GM13977 (cell line): ENCODE results near the gene STAT4.

ENCODE experiments used
- DNase-seq: peaks from one replicate; pipeline ENCODE4 v3.0.0; 2012; ENCODE audit warnings: low spot score
- in situ Hi-C: fragments of 300-500 bp; cut with MboI; formaldehyde crosslinking; loops from one replicate; pipeline ENCODE4 v1.12.0; 2022; ENCODE audit warnings: low sequenced_read_pairs, low pct_unique_long_range_greater_than_20kb, mixed read lengths, inconsistent platforms; ENCODE audit not compliant: unreplicated experiment
- TF ChIP-seq, protein P1 (sequence below): IDR thresholded peaks from 2 replicates; pipeline ENCODE4 v1.5.1; 2012; ENCODE audit warnings: mild to moderate bottlenecking, control low read depth; ENCODE audit not compliant: insufficient read depth; ENCODE audit errors: extremely low read depth, missing control alignments

STAT4 gene

DNA sequence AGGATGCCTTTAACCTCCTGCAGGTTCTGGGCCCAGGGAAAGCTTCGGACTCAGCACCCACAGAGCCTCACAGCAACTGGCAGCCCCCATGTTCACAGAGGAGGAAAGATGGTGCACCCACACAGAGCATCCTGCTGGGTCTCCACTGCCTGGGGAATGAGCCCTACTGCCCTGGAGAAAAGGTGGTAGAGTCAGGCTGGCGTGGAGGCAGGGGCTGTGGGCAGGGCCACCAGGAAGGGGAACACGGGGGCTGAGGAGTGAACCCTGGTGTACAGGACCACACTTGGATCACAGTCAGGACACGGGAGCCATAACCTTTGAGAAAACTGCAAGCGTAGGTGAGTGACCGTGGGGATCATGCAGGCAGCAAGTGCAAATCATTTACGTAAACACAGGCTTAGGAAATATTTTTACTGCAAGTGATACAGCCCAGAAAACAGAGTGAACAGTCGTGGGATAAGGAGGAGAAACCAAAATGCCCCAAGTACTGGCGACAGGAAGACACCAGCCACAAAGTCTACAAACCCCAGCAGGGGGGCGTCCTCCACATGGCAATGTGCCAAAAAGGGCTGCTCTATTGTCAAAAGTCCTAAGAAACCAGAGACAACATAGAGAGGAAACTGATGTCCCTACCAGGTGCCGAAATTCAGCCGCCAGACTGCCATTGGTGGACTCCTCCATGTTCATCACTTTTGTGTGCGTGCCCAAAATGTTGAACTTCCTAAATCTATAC lies 164.4 kb downstream of the STAT4 start:
- no peak for DNase-seq
- in situ Hi-C loops = no loop called here
- TF ChIP-seq, protein P1, sequence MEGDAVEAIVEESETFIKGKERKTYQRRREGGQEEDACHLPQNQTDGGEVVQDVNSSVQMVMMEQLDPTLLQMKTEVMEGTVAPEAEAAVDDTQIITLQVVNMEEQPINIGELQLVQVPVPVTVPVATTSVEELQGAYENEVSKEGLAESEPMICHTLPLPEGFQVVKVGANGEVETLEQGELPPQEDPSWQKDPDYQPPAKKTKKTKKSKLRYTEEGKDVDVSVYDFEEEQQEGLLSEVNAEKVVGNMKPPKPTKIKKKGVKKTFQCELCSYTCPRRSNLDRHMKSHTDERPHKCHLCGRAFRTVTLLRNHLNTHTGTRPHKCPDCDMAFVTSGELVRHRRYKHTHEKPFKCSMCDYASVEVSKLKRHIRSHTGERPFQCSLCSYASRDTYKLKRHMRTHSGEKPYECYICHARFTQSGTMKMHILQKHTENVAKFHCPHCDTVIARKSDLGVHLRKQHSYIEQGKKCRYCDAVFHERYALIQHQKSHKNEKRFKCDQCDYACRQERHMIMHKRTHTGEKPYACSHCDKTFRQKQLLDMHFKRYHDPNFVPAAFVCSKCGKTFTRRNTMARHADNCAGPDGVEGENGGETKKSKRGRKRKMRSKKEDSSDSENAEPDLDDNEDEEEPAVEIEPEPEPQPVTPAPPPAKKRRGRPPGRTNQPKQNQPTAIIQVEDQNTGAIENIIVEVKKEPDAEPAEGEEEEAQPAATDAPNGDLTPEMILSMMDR = no peak

DNA sequence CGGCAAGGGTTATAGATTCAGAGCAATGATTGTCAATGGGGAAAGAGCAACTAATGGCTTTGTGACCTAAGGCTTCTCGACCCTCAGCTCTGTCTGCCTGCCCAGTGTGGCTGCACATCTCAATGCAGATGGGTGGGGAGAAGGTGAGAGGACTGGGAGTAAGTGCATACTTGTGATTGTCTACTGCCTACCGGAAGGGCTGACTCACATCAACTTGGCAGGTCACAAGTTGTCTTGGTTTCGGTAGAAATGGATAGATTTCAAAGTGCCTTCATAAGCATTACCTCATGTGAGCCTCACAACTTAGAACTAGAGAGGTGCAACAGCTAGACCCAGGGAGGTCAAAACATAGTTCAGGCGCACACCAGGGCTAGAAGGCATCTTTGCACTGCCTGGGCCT lies 166.2 kb downstream of the STAT4 start:
- TF ChIP-seq, protein P1 = no peak
- in situ Hi-C loops = no loop called here
- DNase-seq = no peak

DNA sequence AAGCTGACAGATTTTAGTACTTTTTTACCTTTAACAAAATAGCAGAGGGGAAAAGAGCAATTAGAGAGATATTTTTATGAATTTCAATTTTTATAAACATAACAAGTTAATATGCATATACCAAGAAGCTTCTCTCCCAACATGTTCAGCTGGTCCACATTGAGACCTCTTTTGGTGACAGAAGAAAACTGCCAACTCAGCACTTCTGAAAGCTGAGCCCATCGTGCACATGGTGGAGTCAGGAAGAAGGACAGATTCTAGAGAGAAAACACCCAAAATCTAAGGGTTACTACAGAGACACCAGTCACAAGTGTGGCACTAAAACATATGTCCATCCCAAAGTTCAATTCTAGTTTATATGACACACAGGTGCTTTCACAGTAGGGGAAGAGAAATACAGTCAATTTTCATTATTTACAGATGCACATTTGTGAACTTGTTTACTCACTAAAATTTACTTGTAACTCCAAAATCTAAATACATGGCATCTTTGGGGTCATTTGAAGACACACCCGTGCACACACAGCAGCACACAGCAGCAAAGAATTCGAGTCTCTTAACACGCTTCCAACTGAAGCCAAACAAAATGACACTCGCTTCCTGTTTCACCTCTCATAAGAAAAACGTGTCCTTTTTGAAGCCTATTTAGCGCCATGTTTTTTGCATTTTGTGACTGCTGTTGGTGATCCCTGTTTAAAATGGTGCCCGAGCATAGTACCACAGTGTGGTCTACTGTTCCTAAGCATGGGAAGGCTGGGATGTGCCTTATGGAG lies 168.3 kb downstream of the STAT4 start:
- in situ Hi-C loops = no loop called here
- TF ChIP-seq, protein P1 = no peak

DNA sequence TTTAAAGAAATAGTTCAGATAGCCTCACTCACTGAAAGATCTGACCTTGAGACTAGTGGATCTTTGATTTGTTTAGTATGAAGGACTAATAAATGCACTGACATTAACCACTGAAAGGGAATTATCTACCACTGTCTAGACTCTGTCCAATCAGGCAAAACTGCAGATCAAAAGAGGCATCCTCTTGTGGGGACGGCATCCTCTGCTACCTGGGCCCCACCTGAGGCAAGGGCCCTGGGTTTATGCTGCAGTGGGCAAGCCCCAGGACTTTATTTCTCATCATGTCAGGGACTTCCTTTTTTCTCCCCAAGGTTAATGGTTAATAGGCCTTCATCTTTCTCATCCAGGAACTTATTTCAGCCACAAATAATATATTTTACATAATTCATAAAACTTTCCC lies 169.1 kb downstream of the STAT4 start:
- no peak for DNase-seq
- TF ChIP-seq, protein P1 = no peak
- in situ Hi-C loops = no loop called here

More for the DNA sequence above, 168.3 kb downstream of the STAT4 start:
- no peak for DNase-seq

DNA sequence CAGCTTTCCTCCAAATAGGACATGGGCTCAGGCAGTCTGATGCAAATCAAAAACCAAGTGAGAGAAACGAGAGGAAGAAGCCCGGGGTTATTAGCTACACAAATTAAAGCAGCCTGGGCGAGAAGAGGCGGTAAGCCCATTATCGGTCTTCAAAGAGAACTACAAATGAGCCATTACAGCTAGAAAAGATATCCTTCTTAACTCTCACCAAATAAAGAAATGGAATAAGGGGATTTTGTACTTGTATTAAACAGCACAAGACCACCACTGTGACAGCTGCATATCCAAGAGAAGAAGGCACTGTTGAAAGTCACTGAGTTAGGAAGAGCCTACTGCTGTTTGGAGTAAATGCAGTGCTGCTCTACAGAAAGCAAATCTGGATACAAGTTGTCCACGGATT lies 169.5 kb downstream of the STAT4 start:
- no peak for DNase-seq
- in situ Hi-C loops = no loop called here
- TF ChIP-seq, protein P1 = no peak

DNA sequence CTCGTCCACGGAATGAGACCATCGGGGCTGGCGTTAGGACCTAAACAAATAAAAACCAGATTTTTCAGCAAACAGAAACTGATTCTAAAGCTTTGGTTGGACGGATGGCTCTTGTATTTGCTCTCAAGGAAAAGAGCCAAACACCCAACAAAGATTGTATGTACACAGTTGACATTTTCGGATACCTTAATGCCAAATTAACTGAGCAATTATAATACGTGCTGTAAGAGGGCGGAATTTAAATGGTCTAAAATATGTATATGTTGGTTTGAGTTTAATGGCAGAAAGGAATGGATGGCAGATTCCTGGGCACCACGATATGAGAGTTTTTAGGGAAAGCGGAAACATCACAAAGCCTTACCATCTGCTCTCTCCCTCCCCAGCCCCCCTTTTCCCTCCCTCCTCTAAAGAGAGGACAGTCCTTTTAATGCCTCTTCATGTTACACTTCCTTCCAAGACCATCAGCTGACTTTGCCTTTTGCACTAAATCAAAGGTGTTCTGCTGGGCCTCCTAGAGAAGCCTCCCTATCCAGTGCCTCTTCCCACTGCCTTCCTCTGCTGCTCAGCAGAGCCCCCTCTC lies 170.1 kb downstream of the STAT4 start:
- in situ Hi-C loops = no loop called here
- TF ChIP-seq, protein P1 = no peak
- DNase-seq = no peak
